GM18517 (cell line): Measurements from ENCODE around the gene ARHGAP28.
"Not testable (repeated sequence)": the region's sequence is repeated elsewhere in the genome, so short reads cannot be mapped to it uniquely, and the experiment has no call there.

Source experiments
- ATAC-seq: cut with Tn5 transposase; IDR thresholded peaks from one replicate; pipeline ENCODE4 v1.9.1; 2021; ENCODE audit warnings: mild to moderate bottlenecking, moderate library complexity; ENCODE audit not compliant: unreplicated experiment

ARHGAP28 gene

GRCh38 chr18:6891788-6892187 lies 162.3 kb downstream of the ARHGAP28 start:
- ATAC-seq = no peak

GRCh38 chr18:6901286-6901926 lies 171.9 kb downstream of the ARHGAP28 start:
- no peak for ATAC-seq

GRCh38 chr18:6917072-6917471 lies 187.6 kb downstream of the ARHGAP28 start:
- no peak for ATAC-seq

- no peak for ATAC-seq
These were observed 190.8 kb downstream of the ARHGAP28 start for GRCh38 chr18:6920099-6920955.

GRCh38 chr18:6921571-6921970 lies 192.1 kb downstream of the ARHGAP28 start:
- ATAC-seq = no peak

- no peak for ATAC-seq
These were observed 193.7 kb downstream of the ARHGAP28 start for GRCh38 chr18:6923220-6923619.

- ATAC-seq = no peak
These were observed 197.6 kb downstream of the ARHGAP28 start for GRCh38 chr18:6927153-6927552.

- ATAC-seq = no peak
These were observed 198.8 kb downstream of the ARHGAP28 start for GRCh38 chr18:6928359-6928758.

GRCh38 chr18:6929370-6930102 lies 200.0 kb downstream of the ARHGAP28 start:
- no peak for ATAC-seq

GRCh38 chr18:6934859-6935258 lies 205.3 kb downstream of the ARHGAP28 start:
- no peak for ATAC-seq

- no peak for ATAC-seq
These were observed 208.5 kb downstream of the ARHGAP28 start for GRCh38 chr18:6938003-6938402.

GRCh38 chr18:6938403-6938802 lies 208.9 kb downstream of the ARHGAP28 start:
- ATAC-seq = not testable (repeated sequence)

- no peak for ATAC-seq
These were observed 210.5 kb downstream of the ARHGAP28 start for GRCh38 chr18:6939972-6940371.

- ATAC-seq = no peak
These were observed 210.9 kb downstream of the ARHGAP28 start for GRCh38 chr18:6940451-6940850.

GRCh38 chr18:6941996-6942395 lies 212.5 kb downstream of the ARHGAP28 start:
- no peak for ATAC-seq

GRCh38 chr18:6942742-6943141 lies 213.2 kb downstream of the ARHGAP28 start:
- no peak for ATAC-seq

GRCh38 chr18:6943143-6943542 lies 213.6 kb downstream of the ARHGAP28 start:
- ATAC-seq = no peak

- ATAC-seq = no peak
These were observed 218.0 kb downstream of the ARHGAP28 start for GRCh38 chr18:6947338-6948030.

GRCh38 chr18:6948281-6949055 lies 219.0 kb downstream of the ARHGAP28 start:
- no peak for ATAC-seq
